ENCODE data around the gene IPO7. TPM values are rescaled to one million over a fixed set of nuclear protein-coding genes. Genes with fewer than 3 reads are reported as not detected.

IPO7 gene
- total and polyA plus RNA-seq, 10 of the 15 experiments (the other 5 are each of a cell fraction or from before 2014, with no cell fraction given) = 5.0 to 51.4 (median 30.6) TPM

DNA sequence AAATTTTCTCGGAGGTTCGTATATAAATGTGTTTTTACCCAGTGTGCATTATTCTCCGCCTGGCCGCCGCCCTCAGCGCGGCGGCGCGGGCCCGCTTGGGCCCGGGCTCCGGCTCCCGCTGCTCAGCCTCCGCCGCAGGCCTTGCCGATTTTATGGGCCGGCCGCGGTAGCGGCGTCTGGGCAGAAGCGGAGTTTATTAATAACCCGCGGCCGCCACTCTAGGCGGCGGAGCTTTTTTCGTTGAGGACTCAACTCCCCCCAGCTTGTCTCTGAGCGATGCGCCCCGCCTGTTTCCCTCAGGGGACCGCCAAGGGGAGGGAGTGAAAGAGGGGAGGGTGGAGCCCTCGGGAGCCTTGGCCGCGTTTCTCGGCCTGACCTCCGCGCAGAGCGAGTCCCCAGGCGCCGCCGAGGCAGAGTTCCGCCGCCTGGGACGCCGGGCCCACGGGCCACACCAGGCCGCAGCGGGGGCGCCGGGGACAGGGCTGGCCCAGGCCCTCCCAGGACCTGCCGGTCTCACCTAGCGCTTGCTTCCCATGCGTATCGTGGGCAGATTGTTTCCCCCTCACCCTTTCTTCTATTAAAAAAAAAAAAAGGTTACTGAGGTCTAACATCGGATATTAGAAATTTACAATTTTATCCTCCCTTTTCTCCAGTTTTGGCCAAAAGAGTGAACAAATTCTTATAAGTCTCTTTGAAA, 76.8 kb downstream of the IPO7 start (continued):
- TF ChIP-seq NFYA (IDR thresholded peaks at IDR 0.05; ENCODE audit: borderline replicate concordance, low read depth, low read length) = no peak
- TF ChIP-seq JUNB (IDR thresholded peaks at IDR 0.05) = no peak
- TF ChIP-seq TCF3 (IDR thresholded peaks at IDR 0.05; ENCODE audit: borderline replicate concordance, insufficient read depth, low read depth, low read length) = peak; percentile 88; the same call in 1 of the 2 replicates
- TF ChIP-seq ZNF24 (IDR thresholded peaks at IDR 0.05) = peak; percentile 58; the same call in 1 of the 2 replicates
- TF ChIP-seq MYB (IDR thresholded peaks at IDR 0.05; ENCODE audit: borderline replicate concordance, low read depth, low read length) = no peak
- TF ChIP-seq, protein P1, sequence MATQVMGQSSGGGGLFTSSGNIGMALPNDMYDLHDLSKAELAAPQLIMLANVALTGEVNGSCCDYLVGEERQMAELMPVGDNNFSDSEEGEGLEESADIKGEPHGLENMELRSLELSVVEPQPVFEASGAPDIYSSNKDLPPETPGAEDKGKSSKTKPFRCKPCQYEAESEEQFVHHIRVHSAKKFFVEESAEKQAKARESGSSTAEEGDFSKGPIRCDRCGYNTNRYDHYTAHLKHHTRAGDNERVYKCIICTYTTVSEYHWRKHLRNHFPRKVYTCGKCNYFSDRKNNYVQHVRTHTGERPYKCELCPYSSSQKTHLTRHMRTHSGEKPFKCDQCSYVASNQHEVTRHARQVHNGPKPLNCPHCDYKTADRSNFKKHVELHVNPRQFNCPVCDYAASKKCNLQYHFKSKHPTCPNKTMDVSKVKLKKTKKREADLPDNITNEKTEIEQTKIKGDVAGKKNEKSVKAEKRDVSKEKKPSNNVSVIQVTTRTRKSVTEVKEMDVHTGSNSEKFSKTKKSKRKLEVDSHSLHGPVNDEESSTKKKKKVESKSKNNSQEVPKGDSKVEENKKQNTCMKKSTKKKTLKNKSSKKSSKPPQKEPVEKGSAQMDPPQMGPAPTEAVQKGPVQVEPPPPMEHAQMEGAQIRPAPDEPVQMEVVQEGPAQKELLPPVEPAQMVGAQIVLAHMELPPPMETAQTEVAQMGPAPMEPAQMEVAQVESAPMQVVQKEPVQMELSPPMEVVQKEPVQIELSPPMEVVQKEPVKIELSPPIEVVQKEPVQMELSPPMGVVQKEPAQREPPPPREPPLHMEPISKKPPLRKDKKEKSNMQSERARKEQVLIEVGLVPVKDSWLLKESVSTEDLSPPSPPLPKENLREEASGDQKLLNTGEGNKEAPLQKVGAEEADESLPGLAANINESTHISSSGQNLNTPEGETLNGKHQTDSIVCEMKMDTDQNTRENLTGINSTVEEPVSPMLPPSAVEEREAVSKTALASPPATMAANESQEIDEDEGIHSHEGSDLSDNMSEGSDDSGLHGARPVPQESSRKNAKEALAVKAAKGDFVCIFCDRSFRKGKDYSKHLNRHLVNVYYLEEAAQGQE (IDR thresholded peaks at IDR 0.05; ENCODE audit: low read depth, low read length) = peak; percentile 51; the same call in 1 of the 2 replicates
- peak; percentile 97 for TF ChIP-seq POLR2AphosphoS5 (IDR thresholded peaks at IDR 0.05; ENCODE audit: low read length)
- TF ChIP-seq CBX3 (IDR thresholded peaks at IDR 0.05; ENCODE audit: borderline replicate concordance, low read depth) = no peak
- TF ChIP-seq SMAD1 (IDR thresholded peaks at IDR 0.05; ENCODE audit: low read depth, partially characterized antibody) = peak; percentile 28
- TF ChIP-seq NFIC (IDR thresholded peaks at IDR 0.05; ENCODE audit: low read depth, low read length) = no peak
- TF ChIP-seq, protein P2, sequence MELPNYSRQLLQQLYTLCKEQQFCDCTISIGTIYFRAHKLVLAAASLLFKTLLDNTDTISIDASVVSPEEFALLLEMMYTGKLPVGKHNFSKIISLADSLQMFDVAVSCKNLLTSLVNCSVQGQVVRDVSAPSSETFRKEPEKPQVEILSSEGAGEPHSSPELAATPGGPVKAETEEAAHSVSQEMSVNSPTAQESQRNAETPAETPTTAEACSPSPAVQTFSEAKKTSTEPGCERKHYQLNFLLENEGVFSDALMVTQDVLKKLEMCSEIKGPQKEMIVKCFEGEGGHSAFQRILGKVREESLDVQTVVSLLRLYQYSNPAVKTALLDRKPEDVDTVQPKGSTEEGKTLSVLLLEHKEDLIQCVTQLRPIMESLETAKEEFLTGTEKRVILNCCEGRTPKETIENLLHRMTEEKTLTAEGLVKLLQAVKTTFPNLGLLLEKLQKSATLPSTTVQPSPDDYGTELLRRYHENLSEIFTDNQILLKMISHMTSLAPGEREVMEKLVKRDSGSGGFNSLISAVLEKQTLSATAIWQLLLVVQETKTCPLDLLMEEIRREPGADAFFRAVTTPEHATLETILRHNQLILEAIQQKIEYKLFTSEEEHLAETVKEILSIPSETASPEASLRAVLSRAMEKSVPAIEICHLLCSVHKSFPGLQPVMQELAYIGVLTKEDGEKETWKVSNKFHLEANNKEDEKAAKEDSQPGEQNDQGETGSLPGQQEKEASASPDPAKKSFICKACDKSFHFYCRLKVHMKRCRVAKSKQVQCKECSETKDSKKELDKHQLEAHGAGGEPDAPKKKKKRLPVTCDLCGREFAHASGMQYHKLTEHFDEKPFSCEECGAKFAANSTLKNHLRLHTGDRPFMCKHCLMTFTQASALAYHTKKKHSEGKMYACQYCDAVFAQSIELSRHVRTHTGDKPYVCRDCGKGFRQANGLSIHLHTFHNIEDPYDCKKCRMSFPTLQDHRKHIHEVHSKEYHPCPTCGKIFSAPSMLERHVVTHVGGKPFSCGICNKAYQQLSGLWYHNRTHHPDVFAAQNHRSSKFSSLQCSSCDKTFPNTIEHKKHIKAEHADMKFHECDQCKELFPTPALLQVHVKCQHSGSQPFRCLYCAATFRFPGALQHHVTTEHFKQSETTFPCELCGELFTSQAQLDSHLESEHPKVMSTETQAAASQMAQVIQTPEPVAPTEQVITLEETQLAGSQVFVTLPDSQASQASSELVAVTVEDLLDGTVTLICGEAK (IDR thresholded peaks at IDR 0.05; ENCODE audit: borderline replicate concordance) = no peak; the same call in 1 of the 2 replicates
- TF ChIP-seq NR2C2 (IDR thresholded peaks at IDR 0.05; ENCODE audit: borderline replicate concordance, control insufficient read depth, insufficient read length, low read depth) = no peak
- TF ChIP-seq EP300 (IDR thresholded peaks at IDR 0.05; ENCODE audit: borderline replicate concordance in 1 of 2, control insufficient read depth in 1 of 2, low read depth in 2 of 2, low read length in 2 of 2) = no peak; a peak in 2 of 4 replicates
- TF ChIP-seq MEF2A (IDR thresholded peaks at IDR 0.05; ENCODE audit: insufficient read depth, low read depth, low read length) = peak; percentile 81
- TF ChIP-seq, protein P3, sequence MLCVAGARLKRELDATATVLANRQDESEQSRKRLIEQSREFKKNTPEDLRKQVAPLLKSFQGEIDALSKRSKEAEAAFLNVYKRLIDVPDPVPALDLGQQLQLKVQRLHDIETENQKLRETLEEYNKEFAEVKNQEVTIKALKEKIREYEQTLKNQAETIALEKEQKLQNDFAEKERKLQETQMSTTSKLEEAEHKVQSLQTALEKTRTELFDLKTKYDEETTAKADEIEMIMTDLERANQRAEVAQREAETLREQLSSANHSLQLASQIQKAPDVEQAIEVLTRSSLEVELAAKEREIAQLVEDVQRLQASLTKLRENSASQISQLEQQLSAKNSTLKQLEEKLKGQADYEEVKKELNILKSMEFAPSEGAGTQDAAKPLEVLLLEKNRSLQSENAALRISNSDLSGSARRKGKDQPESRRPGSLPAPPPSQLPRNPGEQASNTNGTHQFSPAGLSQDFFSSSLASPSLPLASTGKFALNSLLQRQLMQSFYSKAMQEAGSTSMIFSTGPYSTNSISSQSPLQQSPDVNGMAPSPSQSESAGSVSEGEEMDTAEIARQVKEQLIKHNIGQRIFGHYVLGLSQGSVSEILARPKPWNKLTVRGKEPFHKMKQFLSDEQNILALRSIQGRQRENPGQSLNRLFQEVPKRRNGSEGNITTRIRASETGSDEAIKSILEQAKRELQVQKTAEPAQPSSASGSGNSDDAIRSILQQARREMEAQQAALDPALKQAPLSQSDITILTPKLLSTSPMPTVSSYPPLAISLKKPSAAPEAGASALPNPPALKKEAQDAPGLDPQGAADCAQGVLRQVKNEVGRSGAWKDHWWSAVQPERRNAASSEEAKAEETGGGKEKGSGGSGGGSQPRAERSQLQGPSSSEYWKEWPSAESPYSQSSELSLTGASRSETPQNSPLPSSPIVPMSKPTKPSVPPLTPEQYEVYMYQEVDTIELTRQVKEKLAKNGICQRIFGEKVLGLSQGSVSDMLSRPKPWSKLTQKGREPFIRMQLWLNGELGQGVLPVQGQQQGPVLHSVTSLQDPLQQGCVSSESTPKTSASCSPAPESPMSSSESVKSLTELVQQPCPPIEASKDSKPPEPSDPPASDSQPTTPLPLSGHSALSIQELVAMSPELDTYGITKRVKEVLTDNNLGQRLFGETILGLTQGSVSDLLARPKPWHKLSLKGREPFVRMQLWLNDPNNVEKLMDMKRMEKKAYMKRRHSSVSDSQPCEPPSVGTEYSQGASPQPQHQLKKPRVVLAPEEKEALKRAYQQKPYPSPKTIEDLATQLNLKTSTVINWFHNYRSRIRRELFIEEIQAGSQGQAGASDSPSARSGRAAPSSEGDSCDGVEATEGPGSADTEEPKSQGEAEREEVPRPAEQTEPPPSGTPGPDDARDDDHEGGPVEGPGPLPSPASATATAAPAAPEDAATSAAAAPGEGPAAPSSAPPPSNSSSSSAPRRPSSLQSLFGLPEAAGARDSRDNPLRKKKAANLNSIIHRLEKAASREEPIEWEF (IDR thresholded peaks at IDR 0.05; ENCODE audit: insufficient replicate concordance, low read depth, low read length) = no peak

Data from GM12878 (cell line).